ENCODE measurements around the gene CPEB1. TPM values are rescaled to one million over a fixed set of nuclear protein-coding genes. Genes with fewer than 3 reads are reported as not detected.

CPEB1 gene
- total and polyA plus RNA-seq, 5 donors: 1.6 to 7.8 (median 4.8) TPM

- DNase-seq: no peak
- Histone ChIP-seq H3K9me3 (ENCODE audit: control insufficient read depth, low read length) (no peaks in the 10 kb centered on the region), H3K4me3 (ENCODE audit: low read length) (no peak overlapping the region), H3K4me1 (ENCODE audit: control insufficient read depth, insufficient read depth, low read length) (no peaks in the 10 kb centered on the region), H3K27ac (ENCODE audit: low read length) (no peak overlapping the region), H3K27me3 (ENCODE audit: control insufficient read depth, insufficient read depth) (no peaks in the 10 kb centered on the region)
- intact Hi-C loops (cut with DNase I): no loop called here
- ATAC-seq: no peak
- WGBS: 48% methylated on average over 1 of the region's 1 CpG
Observed at GRCh38 chr15:82558502-82558901, 88.7 kb downstream of the CPEB1 start.

GRCh38 chr15:82556315-82557035 lies 90.7 kb downstream of the CPEB1 start:
- H3K4me3 ChIP-seq (ENCODE audit: low read length): no peak overlapping the region
- no peak for ATAC-seq
- no peaks in the 10 kb centered on the region for H3K27me3 ChIP-seq (ENCODE audit: control insufficient read depth, insufficient read depth)
- DNase-seq: no peak
- WGBS: 75% methylated on average over 7 of the region's 7 CpGs
- no peaks in the 10 kb centered on the region for H3K9me3 ChIP-seq (ENCODE audit: control insufficient read depth, low read length)
- H3K4me1 ChIP-seq (ENCODE audit: control insufficient read depth, insufficient read depth, low read length): no peaks in the 10 kb centered on the region
- no peak overlapping the region for H3K27ac ChIP-seq (ENCODE audit: low read length)
- intact Hi-C loops (cut with DNase I): no loop called here

- H3K4me3 ChIP-seq (ENCODE audit: low read length): no peak overlapping the region
- no peaks in the 10 kb centered on the region for H3K27me3 ChIP-seq (ENCODE audit: control insufficient read depth, insufficient read depth)
- no peak overlapping the region for H3K27ac ChIP-seq (ENCODE audit: low read length)
- ATAC-seq: no peak
- no peak for DNase-seq
- 93% methylated on average over 2 of the region's 2 CpGs for WGBS
- H3K9me3 ChIP-seq (ENCODE audit: control insufficient read depth, low read length): no peaks in the 10 kb centered on the region
- intact Hi-C loops (cut with DNase I): no loop called here
- no peaks in the 10 kb centered on the region for H3K4me1 ChIP-seq (ENCODE audit: control insufficient read depth, insufficient read depth, low read length)
Observed at GRCh38 chr15:82554849-82555248, 92.3 kb downstream of the CPEB1 start.

GRCh38 chr15:82554351-82554750 lies 92.8 kb downstream of the CPEB1 start:
- DNase-seq (no peak), ATAC-seq (no peak)
- intact Hi-C loops (cut with DNase I): no loop called here
- WGBS: 65% methylated on average over 1 of the region's 1 CpG
- H3K4me1 ChIP-seq (ENCODE audit: control insufficient read depth, insufficient read depth, low read length): no peaks in the 10 kb centered on the region
- H3K27ac ChIP-seq (ENCODE audit: low read length): no peak overlapping the region
- no peaks in the 10 kb centered on the region for H3K27me3 ChIP-seq (ENCODE audit: control insufficient read depth, insufficient read depth)
- H3K9me3 ChIP-seq (ENCODE audit: control insufficient read depth, low read length): no peaks in the 10 kb centered on the region
- H3K4me3 ChIP-seq (ENCODE audit: low read length): no peak overlapping the region

- no peak for DNase-seq
- no peaks in the 10 kb centered on the region for H3K9me3 ChIP-seq (ENCODE audit: control insufficient read depth, low read length)
- no peak overlapping the region for H3K27ac ChIP-seq (ENCODE audit: low read length)
- H3K4me1 ChIP-seq (ENCODE audit: control insufficient read depth, insufficient read depth, low read length): no peaks in the 10 kb centered on the region
- no peak for ATAC-seq
- H3K4me3 ChIP-seq (ENCODE audit: low read length): no peak overlapping the region
- intact Hi-C loops (cut with DNase I): no loop called here
- WGBS: 92% methylated on average over 1 of the region's 1 CpG
- no peaks in the 10 kb centered on the region for H3K27me3 ChIP-seq (ENCODE audit: control insufficient read depth, insufficient read depth)
Observed at GRCh38 chr15:82553846-82554245, 93.3 kb downstream of the CPEB1 start.

GRCh38 chr15:82552861-82553260 lies 94.3 kb downstream of the CPEB1 start:
- Histone ChIP-seq H3K4me3 (ENCODE audit: low read length) (no peak overlapping the region), H3K4me1 (ENCODE audit: control insufficient read depth, insufficient read depth, low read length) (no peaks in the 10 kb centered on the region), H3K27ac (ENCODE audit: low read length) (no peak overlapping the region), H3K27me3 (ENCODE audit: control insufficient read depth, insufficient read depth) (no peaks in the 10 kb centered on the region), H3K9me3 (ENCODE audit: control insufficient read depth, low read length) (no peaks in the 10 kb centered on the region)
- intact Hi-C loops (cut with DNase I): no loop called here
- 67% methylated on average over 2 of the region's 2 CpGs for WGBS
- DNase-seq: no peak
- ATAC-seq: no peak

GRCh38 chr15:82551646-82552247 lies 95.4 kb downstream of the CPEB1 start:
- DNase-seq (no peak), ATAC-seq (no peak)
- WGBS: 76% methylated on average over 5 of the region's 5 CpGs
- intact Hi-C loops (cut with DNase I): no loop called here
- no peaks in the 10 kb centered on the region for H3K4me1 ChIP-seq (ENCODE audit: control insufficient read depth, insufficient read depth, low read length)
- no peaks in the 10 kb centered on the region for H3K9me3 ChIP-seq (ENCODE audit: control insufficient read depth, low read length)
- H3K27ac ChIP-seq (ENCODE audit: low read length): no peak overlapping the region
- no peaks in the 10 kb centered on the region for H3K27me3 ChIP-seq (ENCODE audit: control insufficient read depth, insufficient read depth)
- H3K4me3 ChIP-seq (ENCODE audit: low read length): no peak overlapping the region

GRCh38 chr15:82549199-82549665 lies 97.9 kb downstream of the CPEB1 start:
- ATAC-seq (no peak), DNase-seq (no peak)
- Histone ChIP-seq H3K4me1 (ENCODE audit: control insufficient read depth, insufficient read depth, low read length) (no peaks in the 10 kb centered on the region), H3K27ac (ENCODE audit: low read length) (no peak overlapping the region), H3K4me3 (ENCODE audit: low read length) (no peak overlapping the region), H3K27me3 (ENCODE audit: control insufficient read depth, insufficient read depth) (no peaks in the 10 kb centered on the region), H3K9me3 (ENCODE audit: control insufficient read depth, low read length) (no peaks in the 10 kb centered on the region)
- intact Hi-C loops (cut with DNase I): loop anchor here in 1 of 4 donors (10.0 kb wide), 1 partner anchor 166 kb away; no protein-coding TSS in a partner anchor
- 89% methylated on average over 9 of the region's 9 CpGs for WGBS

- intact Hi-C loops (cut with DNase I): loop anchor here in 1 of 4 donors (10.0 kb wide), 1 partner anchor 166 kb away; no protein-coding TSS in a partner anchor
- H3K4me3 ChIP-seq (ENCODE audit: low read length): no peak overlapping the region
- no peak for DNase-seq
- H3K27me3 ChIP-seq (ENCODE audit: control insufficient read depth, insufficient read depth): no peaks in the 10 kb centered on the region
- 84% methylated on average over 2 of the region's 2 CpGs for WGBS
- H3K9me3 ChIP-seq (ENCODE audit: control insufficient read depth, low read length): no peaks in the 10 kb centered on the region
- H3K27ac ChIP-seq (ENCODE audit: low read length): no peak overlapping the region
- no peaks in the 10 kb centered on the region for H3K4me1 ChIP-seq (ENCODE audit: control insufficient read depth, insufficient read depth, low read length)
- no peak for ATAC-seq
Observed at GRCh38 chr15:82548700-82549099, 98.5 kb downstream of the CPEB1 start.

DNA sequence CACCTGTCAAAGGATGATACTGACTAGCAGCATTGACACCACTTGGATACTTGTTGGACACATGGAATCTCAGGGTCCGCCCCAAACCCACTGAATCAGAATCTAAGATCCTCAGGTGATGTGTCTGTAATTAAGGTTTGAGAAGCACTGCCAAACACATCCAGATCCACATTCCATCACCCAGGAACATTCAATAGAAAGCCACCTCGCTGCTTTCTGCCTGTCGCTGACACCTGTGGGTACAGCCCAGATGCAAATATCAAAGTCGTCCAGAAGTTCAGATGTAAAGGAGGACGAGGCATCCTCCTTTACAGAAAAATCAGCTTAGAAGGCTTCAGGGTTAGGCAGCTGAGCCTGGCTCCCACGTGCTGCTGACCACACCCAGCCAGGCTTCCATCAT lies 101.7 kb downstream of the CPEB1 start:
- 77% methylated on average over 6 of the region's 6 CpGs for WGBS
- Histone ChIP-seq H3K4me3 (ENCODE audit: low read length) (no peak overlapping the region), H3K4me1 (ENCODE audit: control insufficient read depth, insufficient read depth, low read length) (peaks cover 4% of the 10 kb centered on the region), H3K9me3 (ENCODE audit: control insufficient read depth, low read length) (no peaks in the 10 kb centered on the region), H3K27ac (ENCODE audit: low read length) (no peak overlapping the region), H3K27me3 (ENCODE audit: control insufficient read depth, insufficient read depth) (no peaks in the 10 kb centered on the region)
- ATAC-seq (no peak), DNase-seq (no peak)
- intact Hi-C loops (cut with DNase I): loop anchor here in 1 of 4 donors (10.0 kb wide), 1 partner anchor 169 kb away; no protein-coding TSS in a partner anchor

GRCh38 chr15:82545002-82545401 lies 102.2 kb downstream of the CPEB1 start:
- H3K27ac ChIP-seq (ENCODE audit: low read length): no peak overlapping the region
- no peak overlapping the region for H3K4me3 ChIP-seq (ENCODE audit: low read length)
- no peak for ATAC-seq
- 49% methylated on average over 3 of the region's 3 CpGs for WGBS
- H3K9me3 ChIP-seq (ENCODE audit: control insufficient read depth, low read length): no peaks in the 10 kb centered on the region
- intact Hi-C loops (cut with DNase I): loop anchor here in 1 of 4 donors (10.0 kb wide), 1 partner anchor 170 kb away; no protein-coding TSS in a partner anchor
- no peaks in the 10 kb centered on the region for H3K27me3 ChIP-seq (ENCODE audit: control insufficient read depth, insufficient read depth)
- peaks cover 4% of the 10 kb centered on the region for H3K4me1 ChIP-seq (ENCODE audit: control insufficient read depth, insufficient read depth, low read length)
- no peak for DNase-seq
